Caco-2 (cell line): ENCODE results near the gene AGAP1. TPM values are rescaled to one million over a fixed set of nuclear protein-coding genes. Genes with fewer than 3 reads are reported as not detected.

Experiments
- BruUV-seq: library from RNA; stranded (reverse); fragments of 400-500 nt; replicated peaks from 2 replicates; lab custom pipeline; 2021; lab: Mats Ljungman, UMichigan
- CTCF ChIA-PET: fragments of 300-600 bp; sonication (Branson Sonifier 250); formaldehyde crosslinking; loops from one replicate; lab custom pipeline; 2022; ENCODE audit warnings: antibody characterized with exemption; lab: Charles Lee
- POLR2A ChIA-PET: fragments of 300-600 bp; sonication (Branson Sonifier 250); formaldehyde crosslinking; loops from one replicate; lab custom pipeline; 2022; ENCODE audit warnings: antibody characterized with exemption; lab: Charles Lee
- DNase-seq, 2 experiments: peaks; one replicate each; pipeline versions ENCODE4 v3.0.0 to v3.0.0-alpha.2; 2020 to 2022
- H3K27me3 ChIP-seq: replicated peaks from 2 replicates; pipeline ENCODE4 v1.6.0; 2011; ENCODE audit warnings: low read length; ENCODE audit not compliant: control insufficient read depth, insufficient read depth
- H3K36me3 ChIP-seq: 2 replicates; pipeline ENCODE4 v1.5.1; 2011; ENCODE audit warnings: low read length; ENCODE audit not compliant: control insufficient read depth, insufficient read depth
- H3K4me1 ChIP-seq: fragments of 250-450 bp; sonication (Bioruptor Pico); 2 replicates; pipeline ENCODE4 v1.5.1; 2020; ENCODE audit warnings: mild to moderate bottlenecking
- H3K4me3 ChIP-seq: 2 replicates; pipeline ENCODE4 v1.5.1; 2011; ENCODE audit warnings: low read depth, mild to moderate bottlenecking, control low read depth, low read length
- H3K9me3 ChIP-seq: fragments of 250-450 bp; sonication (Bioruptor Pico); 2 replicates; pipeline ENCODE4 v1.5.1; 2020; ENCODE audit warnings: mild to moderate bottlenecking, moderate library complexity
- H3K27ac Mint-ChIP-seq: one replicate; pipeline ENCODE4 v1.8.0; 2022; ENCODE audit warnings: mixed read lengths; ENCODE audit not compliant: unreplicated experiment
- H3K27me3 Mint-ChIP-seq: one replicate; pipeline ENCODE4 v1.8.0; 2022; ENCODE audit warnings: mixed read lengths; ENCODE audit not compliant: insufficient read depth, unreplicated experiment
- H3K36me3 Mint-ChIP-seq: one replicate; pipeline ENCODE4 v1.8.0; 2022; ENCODE audit warnings: mild to moderate bottlenecking, mixed read lengths; ENCODE audit not compliant: insufficient read depth, unreplicated experiment
- H3K4me1 Mint-ChIP-seq: one replicate; pipeline ENCODE4 v1.8.0; 2022; ENCODE audit warnings: low read depth, mixed read lengths; ENCODE audit not compliant: unreplicated experiment
- H3K4me3 Mint-ChIP-seq: one replicate; pipeline ENCODE4 v1.8.0; 2022; ENCODE audit warnings: mild to moderate bottlenecking, moderate library complexity, mixed read lengths; ENCODE audit not compliant: unreplicated experiment
- H3K9me3 Mint-ChIP-seq: one replicate; pipeline ENCODE4 v1.8.0; 2022; ENCODE audit warnings: mixed read lengths; ENCODE audit not compliant: unreplicated experiment
- intact Hi-C: fragments of 100-400 bp; cut with micrococcal nuclease; formaldehyde crosslinking; loops from one replicate; pipeline ENCODE4 v1.10.0; 2022; ENCODE audit not compliant: unreplicated experiment
- total RNA-seq: library from RNA; stranded (reverse); gene quantifications from 2 replicates; pipeline ENCODE4 v1.2.3, GENCODE V29; 2022
- TF ChIP-seq, protein P1 (sequence below), 2 experiments: fragments of 200-600 bp in 1 of 2; IDR thresholded peaks; 1 replicate in 1 of 2; 2 replicates in 1 of 2; pipeline versions ENCODE4 v1.5.1 to v1.8.0; 2011 to 2022; ENCODE audit warnings: antibody characterized with exemption in 1 of 2, control low read depth in 1 of 2, inconsistent platforms in 1 of 2, low read depth in 1 of 2, low read length in 1 of 2, mild to moderate bottlenecking in 1 of 2, moderate library complexity in 1 of 2; ENCODE audit not compliant: insufficient read depth in 1 of 2, severe bottlenecking in 1 of 2, unreplicated experiment in 1 of 2

AGAP1 gene
- total RNA-seq, 1 experiment from 2014 or later: 41.7 TPM

DNA sequence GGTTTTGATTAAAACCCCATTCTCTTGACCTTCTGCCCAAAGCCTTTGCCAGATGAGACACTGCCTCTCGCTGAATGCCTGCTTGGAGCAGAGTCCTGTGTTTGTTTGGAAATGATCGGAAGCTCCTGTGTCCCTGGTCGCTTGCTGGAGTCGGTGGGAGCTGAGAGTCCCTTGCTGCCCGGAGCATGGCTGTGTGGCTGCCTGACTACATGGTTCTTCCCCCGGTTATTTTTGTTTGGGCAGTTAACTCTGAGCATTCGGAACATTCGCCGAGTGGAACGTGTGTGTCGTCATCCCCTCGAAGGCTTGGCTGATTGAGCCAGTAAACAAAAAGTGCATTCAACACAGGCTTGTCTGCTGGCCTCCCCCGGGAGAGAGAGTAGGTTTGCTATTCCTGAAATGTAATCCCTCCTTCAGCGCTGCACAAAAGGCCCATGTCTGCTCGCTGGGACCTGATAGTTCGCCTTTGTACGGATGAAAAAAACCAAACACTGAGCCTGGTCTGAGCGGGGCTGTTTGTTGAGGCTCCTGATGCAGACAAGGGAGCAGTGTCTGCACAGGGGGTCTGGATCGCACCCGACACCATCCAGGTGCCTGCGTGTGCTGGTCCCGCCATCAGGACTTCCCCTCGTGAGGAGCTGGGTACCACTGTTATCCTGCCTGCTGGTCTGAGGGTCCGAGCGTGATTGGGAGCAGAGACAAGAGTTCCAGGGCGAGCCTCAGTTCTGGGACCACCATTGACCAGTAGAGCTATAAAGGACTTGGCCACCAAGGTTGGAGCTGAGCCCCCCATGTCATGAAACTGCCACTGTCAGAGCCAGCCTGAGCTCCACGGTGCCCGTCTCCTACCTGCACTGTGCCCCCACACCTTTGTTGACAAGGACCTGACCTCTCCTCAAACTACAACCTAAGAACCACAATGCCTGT, 83.8 kb downstream of the AGAP1 start:
- Mint-ChIP-seq H3K27ac (no peak overlapping the region), H3K9me3 (no peaks in the 10 kb centered on the region), H3K4me1 (peaks cover 13% of the 10 kb centered on the region), H3K36me3 (peaks cover 5% of the 10 kb centered on the region), H3K4me3 (no peak overlapping the region), H3K27me3 (no peaks in the 10 kb centered on the region)
- TF ChIP-seq, protein P1, sequence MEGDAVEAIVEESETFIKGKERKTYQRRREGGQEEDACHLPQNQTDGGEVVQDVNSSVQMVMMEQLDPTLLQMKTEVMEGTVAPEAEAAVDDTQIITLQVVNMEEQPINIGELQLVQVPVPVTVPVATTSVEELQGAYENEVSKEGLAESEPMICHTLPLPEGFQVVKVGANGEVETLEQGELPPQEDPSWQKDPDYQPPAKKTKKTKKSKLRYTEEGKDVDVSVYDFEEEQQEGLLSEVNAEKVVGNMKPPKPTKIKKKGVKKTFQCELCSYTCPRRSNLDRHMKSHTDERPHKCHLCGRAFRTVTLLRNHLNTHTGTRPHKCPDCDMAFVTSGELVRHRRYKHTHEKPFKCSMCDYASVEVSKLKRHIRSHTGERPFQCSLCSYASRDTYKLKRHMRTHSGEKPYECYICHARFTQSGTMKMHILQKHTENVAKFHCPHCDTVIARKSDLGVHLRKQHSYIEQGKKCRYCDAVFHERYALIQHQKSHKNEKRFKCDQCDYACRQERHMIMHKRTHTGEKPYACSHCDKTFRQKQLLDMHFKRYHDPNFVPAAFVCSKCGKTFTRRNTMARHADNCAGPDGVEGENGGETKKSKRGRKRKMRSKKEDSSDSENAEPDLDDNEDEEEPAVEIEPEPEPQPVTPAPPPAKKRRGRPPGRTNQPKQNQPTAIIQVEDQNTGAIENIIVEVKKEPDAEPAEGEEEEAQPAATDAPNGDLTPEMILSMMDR (IDR thresholded peaks at IDR 0.05; ENCODE audit: insufficient read depth in 1 of 2, low read depth in 1 of 2, low read length in 1 of 2, severe bottlenecking in 1 of 2, unreplicated experiment in 1 of 2): no peak
- CTCF ChIA-PET: no interaction called here
- H3K36me3 ChIP-seq: no peaks in the 10 kb centered on the region
- H3K4me1 ChIP-seq: no peaks in the 10 kb centered on the region
- DNase-seq: no peak
- no peaks in the 10 kb centered on the region for H3K9me3 ChIP-seq
- no TSS peak for BruUV-seq
- intact Hi-C loops: no loop called here
- H3K27me3 ChIP-seq: no peaks in the 10 kb centered on the region
- no peak overlapping the region for H3K4me3 ChIP-seq
- POLR2A ChIA-PET: interaction anchor here (0.6 kb wide), 1 partner anchor 457 kb away, joined by 3 read pairs; no protein-coding TSS in a partner anchor

DNA sequence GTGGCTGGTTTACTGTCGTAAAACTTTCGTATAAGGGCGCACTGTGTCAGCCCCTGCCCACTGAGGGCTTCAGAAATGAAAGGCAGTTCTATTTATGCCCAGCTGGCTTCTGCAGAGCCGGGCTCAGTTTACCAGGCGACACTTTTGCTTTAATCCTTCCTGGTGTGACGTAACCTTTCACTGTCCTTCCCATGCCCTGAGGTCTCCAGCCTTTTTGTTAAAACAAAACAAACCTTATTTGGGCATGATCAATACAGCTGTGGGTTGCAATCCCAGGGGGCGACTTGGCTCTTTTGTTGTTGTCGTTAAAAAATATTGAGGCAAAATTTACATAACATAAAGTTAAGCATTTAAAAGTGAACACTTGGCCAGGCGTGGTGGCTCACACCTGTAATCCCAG, 85.3 kb downstream of the AGAP1 start:
- DNase-seq: no peak
- CTCF ChIA-PET: no interaction called here

DNA sequence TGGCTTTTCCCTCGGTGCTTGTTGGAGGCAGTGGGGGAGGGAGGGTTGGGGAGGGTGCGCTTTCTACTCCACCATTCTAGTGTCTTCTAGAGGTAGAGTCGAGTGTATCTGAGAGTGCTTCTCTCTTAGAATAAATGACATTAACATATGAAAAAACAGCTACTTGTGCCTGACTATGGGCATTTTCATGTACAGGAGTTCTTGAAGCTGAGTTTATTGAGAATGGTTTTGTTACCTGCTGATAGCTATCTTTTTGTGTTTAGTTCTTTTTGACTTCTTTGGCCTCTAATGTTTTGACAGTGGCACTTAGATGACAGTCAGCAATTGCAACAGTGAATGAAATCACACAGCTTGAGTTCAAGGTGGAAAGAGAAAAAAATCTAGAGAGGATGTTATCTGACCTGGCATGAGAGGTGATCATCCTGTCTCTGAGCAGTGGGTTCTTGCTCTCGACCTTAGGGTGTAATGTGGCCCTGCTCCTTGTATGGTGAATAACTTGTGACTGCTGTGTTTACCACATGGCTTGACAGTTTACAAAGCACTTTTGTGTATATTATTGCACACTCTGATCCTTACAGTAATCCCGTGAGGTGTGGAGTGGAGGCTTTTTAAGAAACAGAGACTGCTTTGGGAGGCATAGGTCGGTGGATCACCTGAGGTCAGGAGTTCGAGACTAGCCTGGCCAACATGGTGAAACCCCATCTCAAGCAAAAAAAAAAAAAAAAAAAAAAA, 86.7 kb downstream of the AGAP1 start:
- Mint-ChIP-seq H3K4me1 (no peaks in the 10 kb centered on the region), H3K27me3 (no peaks in the 10 kb centered on the region), H3K36me3 (peaks cover 4% of the 10 kb centered on the region), H3K4me3 (no peak overlapping the region), H3K9me3 (no peaks in the 10 kb centered on the region), H3K27ac (no peak overlapping the region)
- TF ChIP-seq, protein P1 (IDR thresholded peaks at IDR 0.05; ENCODE audit: insufficient read depth in 1 of 2, low read depth in 1 of 2, low read length in 1 of 2, severe bottlenecking in 1 of 2, unreplicated experiment in 1 of 2): no peak
- POLR2A ChIA-PET: no interaction called here
- H3K27me3 ChIP-seq: no peaks in the 10 kb centered on the region
- H3K36me3 ChIP-seq: no peaks in the 10 kb centered on the region
- H3K9me3 ChIP-seq: no peaks in the 10 kb centered on the region
- intact Hi-C loops: no loop called here
- no peaks in the 10 kb centered on the region for H3K4me1 ChIP-seq
- H3K4me3 ChIP-seq: no peak overlapping the region
- no peak for DNase-seq
- BruUV-seq: no TSS peak
- CTCF ChIA-PET: no interaction called here

More for the DNA sequence above, 85.3 kb downstream of the AGAP1 start:
- Histone ChIP-seq H3K36me3 (no peaks in the 10 kb centered on the region), H3K4me3 (no peak overlapping the region), H3K27me3 (no peaks in the 10 kb centered on the region), H3K9me3 (no peaks in the 10 kb centered on the region), H3K4me1 (no peaks in the 10 kb centered on the region)
- peaks cover 4% of the 10 kb centered on the region for H3K36me3 Mint-ChIP-seq
- BruUV-seq: no TSS peak
- POLR2A ChIA-PET: interaction anchor here (0.6 kb wide), 1 partner anchor 1783 kb away, joined by 3 read pairs; no protein-coding TSS in a partner anchor
- intact Hi-C loops: no loop called here
- TF ChIP-seq, protein P1 (IDR thresholded peaks at IDR 0.05; ENCODE audit: insufficient read depth in 1 of 2, low read depth in 1 of 2, low read length in 1 of 2, severe bottlenecking in 1 of 2, unreplicated experiment in 1 of 2): no peak
- no peak overlapping the region for H3K4me3 Mint-ChIP-seq
- H3K27me3 Mint-ChIP-seq: no peaks in the 10 kb centered on the region
- peaks cover 7% of the 10 kb centered on the region for H3K4me1 Mint-ChIP-seq
- H3K9me3 Mint-ChIP-seq: no peaks in the 10 kb centered on the region
- H3K27ac Mint-ChIP-seq: no peak overlapping the region
